Activated T-cell treated with anti-CD3 and anti-CD28 coated beads for 4 hours (primary cell): ENCODE data around the gene ATE1.
"Not testable (repeated sequence)": the region's sequence is repeated elsewhere in the genome, so short reads cannot be mapped to it uniquely, and the experiment has no call there.

Experiments used
- DNase-seq: peaks from one replicate; pipeline ENCODE4 v3.0.0-alpha.2; 2020

ATE1 gene

GRCh38 chr10:121828045-121828444 is 99.8 kb downstream of the ATE1 start:
- no peak for DNase-seq

- not testable (repeated sequence) for DNase-seq
Measured at GRCh38 chr10:121826773-121827172, 101.1 kb downstream of the ATE1 start.

- DNase-seq = no peak
Measured at GRCh38 chr10:121823993-121824463, 103.8 kb downstream of the ATE1 start.

DNA sequence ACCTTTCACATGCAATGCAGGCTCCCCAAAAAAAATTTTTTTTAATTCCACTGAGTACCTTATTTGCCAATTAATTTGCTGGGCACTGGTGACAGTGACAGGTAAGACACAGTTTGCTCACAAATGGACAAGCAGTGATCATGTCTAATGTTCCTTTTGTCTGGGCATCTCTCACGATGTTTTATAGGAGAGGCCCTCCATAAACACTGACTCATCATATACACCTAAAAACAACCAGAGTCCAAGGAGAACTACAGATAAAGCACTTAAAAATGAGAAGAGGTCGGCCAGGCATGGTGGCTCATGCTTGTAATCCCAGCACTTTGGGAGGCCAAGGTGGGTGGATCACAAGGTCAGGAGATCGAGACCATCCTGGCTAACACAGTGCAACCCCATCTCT is 105.1 kb downstream of the ATE1 start:
- no peak for DNase-seq

GRCh38 chr10:121822180-121822579 is 105.7 kb downstream of the ATE1 start:
- no peak for DNase-seq

DNA sequence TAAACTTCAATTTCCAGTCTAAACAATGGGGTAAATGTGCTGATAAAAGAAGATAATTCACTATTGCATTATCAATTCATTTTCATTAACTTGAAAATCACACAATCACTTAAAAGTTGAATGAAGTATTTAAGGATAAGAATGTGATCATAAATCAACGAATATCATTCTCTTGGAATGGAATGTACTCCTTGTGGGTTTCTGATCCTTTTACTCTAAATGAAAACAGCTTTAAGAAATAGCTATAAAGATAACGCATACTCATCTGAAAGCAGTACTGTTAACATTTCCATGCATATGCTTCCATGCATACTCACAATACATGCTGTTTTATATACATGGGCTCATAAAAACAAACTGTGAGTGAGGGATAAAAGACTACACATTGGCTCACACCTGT is 108.8 kb downstream of the ATE1 start:
- no peak for DNase-seq

DNA sequence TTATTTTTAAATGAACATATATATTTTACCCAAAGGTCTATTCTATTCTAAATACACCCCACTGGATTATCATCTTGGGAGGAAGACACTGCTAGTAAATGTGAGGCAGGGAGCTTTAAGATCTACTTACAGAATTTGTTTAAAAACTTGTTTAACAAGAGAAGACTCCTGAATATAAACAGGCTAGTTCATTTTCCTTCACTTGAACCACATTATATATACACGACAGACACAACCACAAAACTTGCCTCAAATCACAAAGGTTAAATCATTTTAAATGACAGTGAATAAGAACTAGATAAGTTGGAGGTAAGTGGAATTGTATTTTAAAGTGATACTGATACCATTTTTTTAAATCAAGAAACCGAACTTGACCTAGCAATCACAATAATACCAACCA is 109.2 kb downstream of the ATE1 start:
- DNase-seq = no peak

- no peak for DNase-seq
Measured at GRCh38 chr10:121816197-121816596, 111.6 kb downstream of the ATE1 start.

- no peak for DNase-seq
Measured at GRCh38 chr10:121813857-121814256, 114.0 kb downstream of the ATE1 start.

DNA sequence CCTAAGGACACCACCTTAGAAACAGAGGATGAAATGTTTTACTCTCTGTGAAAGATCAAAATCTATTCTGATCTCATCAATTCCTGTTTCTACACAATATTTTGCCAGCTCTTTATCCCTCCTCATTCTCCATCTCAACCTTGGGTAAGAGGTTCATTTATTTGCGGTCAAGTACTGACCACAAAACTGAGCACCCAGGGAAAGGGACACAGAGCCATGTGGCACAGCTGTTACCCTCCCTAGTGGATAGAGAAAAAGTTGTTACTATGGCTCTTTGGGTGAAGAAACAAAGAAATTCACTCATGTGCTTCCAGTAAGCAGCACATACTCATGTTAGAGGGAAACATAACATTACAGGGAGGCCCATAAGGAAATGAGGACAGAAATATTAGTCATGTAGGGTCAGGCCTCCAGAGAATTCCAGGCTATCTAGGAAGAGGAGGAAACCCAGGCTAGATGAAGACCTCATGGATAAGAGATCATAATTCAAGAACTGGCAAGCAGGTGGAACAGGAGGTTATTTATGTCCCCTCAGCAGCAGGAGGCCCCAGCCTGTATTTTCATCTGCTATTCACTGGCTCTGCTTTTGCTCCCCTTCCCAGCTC is 114.5 kb downstream of the ATE1 start:
- no peak for DNase-seq

GRCh38 chr10:121812031-121812430 is 115.8 kb downstream of the ATE1 start:
- DNase-seq = no peak

GRCh38 chr10:121811386-121811785 is 116.4 kb downstream of the ATE1 start:
- no peak for DNase-seq

GRCh38 chr10:121808835-121809234 is 119.0 kb downstream of the ATE1 start:
- no peak for DNase-seq

- no peak for DNase-seq
Measured at GRCh38 chr10:121804460-121804859, 123.4 kb downstream of the ATE1 start.

- DNase-seq = no peak
Measured at GRCh38 chr10:121803611-121804010, 124.2 kb downstream of the ATE1 start.

GRCh38 chr10:121800831-121801230 is 127.0 kb downstream of the ATE1 start:
- no peak for DNase-seq

DNA sequence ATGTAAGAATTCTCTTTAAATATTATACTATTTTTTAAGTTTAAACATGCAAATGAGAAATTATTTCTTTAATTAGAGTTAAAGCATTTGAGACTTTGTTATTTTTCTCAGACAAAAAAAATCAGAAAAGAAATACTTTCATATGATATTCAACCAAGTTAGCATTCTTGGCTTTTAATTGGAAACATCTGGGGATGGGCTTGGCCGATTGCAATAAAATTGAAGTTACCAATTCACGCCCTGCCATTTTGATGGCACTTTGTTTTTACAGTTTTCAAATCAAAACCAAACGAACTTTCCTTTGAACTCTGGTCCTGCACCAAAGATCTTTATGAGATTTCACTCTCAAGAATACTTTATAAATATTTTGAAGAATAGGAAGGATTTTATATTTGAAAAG is 127.7 kb downstream of the ATE1 start:
- DNase-seq = no peak

DNA sequence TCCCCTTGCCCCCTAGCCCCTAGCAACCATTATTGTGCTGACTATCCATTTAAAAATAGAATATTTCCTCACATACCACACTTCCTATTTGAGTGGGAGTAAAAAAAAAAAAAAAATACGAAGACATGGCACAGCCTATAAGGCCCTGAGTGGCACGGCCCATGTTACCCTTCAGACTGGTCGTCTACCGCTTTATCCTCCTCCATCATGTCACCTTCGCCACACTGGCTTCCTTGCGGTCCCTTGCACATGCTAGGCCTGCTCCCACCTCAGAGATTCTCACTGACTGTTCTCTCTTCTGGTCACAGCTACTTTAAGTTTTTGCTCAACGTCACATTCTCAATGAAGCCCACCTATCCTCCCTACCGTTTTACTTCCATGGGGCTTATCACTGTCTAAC is 130.3 kb downstream of the ATE1 start:
- DNase-seq = no peak

DNA sequence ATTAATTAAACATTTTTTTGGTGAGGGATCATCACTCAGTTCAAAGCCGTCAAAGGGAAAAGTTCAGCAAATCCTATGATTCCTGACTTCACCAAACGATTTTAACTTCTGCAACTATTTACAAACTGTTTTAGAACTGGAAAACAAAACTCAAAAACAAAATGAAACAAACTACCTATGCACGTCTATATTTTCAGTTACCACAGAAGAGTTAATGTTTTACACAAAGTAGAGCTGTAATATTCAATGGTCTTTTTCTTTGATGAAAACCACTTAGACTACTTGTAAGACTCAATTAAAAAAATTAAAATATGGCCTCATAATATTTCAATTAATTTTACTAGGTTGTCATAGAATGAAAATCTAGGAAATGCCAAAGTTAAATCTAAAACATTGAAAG is 131.5 kb downstream of the ATE1 start:
- DNase-seq = no peak

- no peak for DNase-seq
Measured at GRCh38 chr10:121792198-121792597, 135.6 kb downstream of the ATE1 start.

- DNase-seq = no peak
Measured at GRCh38 chr10:121791761-121792160, 136.1 kb downstream of the ATE1 start.

GRCh38 chr10:121788717-121789116 is 139.1 kb downstream of the ATE1 start:
- DNase-seq = no peak

- no peak for DNase-seq
Measured at GRCh38 chr10:121788115-121788514, 139.7 kb downstream of the ATE1 start.

DNA sequence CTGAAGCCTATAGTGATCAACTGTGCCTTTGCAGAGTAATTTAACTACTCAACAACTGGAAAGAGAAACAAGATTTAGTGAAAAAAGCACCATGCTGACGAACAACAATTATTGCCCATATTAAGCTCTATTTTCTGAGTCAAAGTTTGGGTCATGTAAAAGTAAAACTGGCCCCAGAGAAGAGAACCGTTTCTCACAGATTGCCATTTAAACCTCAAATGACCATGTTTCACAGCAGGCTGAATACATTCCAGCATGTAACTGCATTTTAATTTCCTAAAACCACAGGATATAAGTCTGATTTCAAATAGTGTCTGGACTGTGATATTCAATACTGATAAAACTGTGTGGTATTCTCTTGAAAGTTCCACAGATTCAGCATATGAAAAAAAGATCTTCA is 140.7 kb downstream of the ATE1 start:
- DNase-seq = no peak

DNA sequence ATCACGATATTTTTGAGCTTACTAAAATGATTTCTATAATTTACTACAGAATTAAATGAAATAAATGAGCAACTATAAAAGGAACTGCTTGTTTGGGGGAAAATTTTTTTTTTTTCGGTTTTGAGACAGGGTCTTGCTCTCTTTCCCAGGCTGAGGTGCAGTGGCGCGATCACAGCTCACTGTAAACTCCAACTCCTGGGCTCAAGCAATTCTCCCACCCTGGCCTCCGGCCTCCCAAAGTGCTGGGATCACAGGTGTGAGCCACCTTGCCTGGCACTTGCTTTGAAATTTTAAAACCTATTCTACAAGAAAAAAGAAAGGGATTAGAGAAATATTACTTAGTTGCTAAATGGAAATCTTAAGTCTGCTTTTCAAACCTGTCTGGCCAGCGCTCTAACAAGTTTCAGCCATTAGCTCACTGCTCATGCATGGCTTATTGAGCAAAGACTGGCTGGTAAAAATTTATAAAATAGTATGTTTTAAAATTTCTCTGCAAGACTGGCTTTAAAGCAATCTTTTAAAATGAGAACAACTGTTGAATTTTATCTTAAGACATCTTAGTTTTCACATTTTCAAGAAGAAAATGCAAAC is 144.0 kb downstream of the ATE1 start:
- DNase-seq = no peak
